AG04450 (cell line): Measurements from ENCODE around the gene LILRA2. TPM values are rescaled to one million over a fixed set of nuclear protein-coding genes. Genes with fewer than 3 reads are reported as not detected.
"Not testable (repeated sequence)": the region's sequence is repeated elsewhere in the genome, so short reads cannot be mapped to it uniquely, and the experiment has no call there.

Experiments
- CTCF ChIA-PET: fragments of 300-600, 350-600 bp; formaldehyde crosslinking; extraction: SDS; loops from one replicate; lab custom pipeline; 2022; ENCODE audit warnings: antibody characterized with exemption, inconsistent platforms; lab: Charles Lee
- POLR2A ChIA-PET: fragments of 350-600 bp; formaldehyde crosslinking; extraction: SDS; loops from one replicate; lab custom pipeline; 2021; ENCODE audit warnings: antibody characterized with exemption, inconsistent platforms; lab: Yijun Ruan, JAX
- DNase-seq: peaks from one replicate; pipeline ENCODE4 v3.0.0-alpha.2; 2011; ENCODE audit warnings: low read depth, low spot score
- H3K27ac ChIP-seq: one replicate; pipeline ENCODE4 v1.5.1; 2012; ENCODE audit warnings: low read depth, low read length, control low read depth
- H3K27me3 ChIP-seq: one replicate; pipeline ENCODE4 v1.6.0; 2012; ENCODE audit warnings: low read length; ENCODE audit not compliant: control insufficient read depth, insufficient read depth
- H3K4me3 ChIP-seq: 2 replicates; pipeline ENCODE4 v1.5.1; 2011; ENCODE audit warnings: mild to moderate bottlenecking, low read depth, low read length, control low read depth
- H3K9me3 ChIP-seq: 2 replicates; pipeline ENCODE4 v1.5.1; 2012; ENCODE audit warnings: low read length; ENCODE audit not compliant: control insufficient read depth, insufficient read depth
- polyA plus RNA-seq: library from polyadenylated mRNA; depleted of rRNA; stranded (reverse); fragments of >200 nt; gene quantifications from 2 replicates; pipeline ENCODE4 v1.2.3, GENCODE V29; 2011
- TF ChIP-seq, protein P1 (sequence below): IDR thresholded peaks from 2 replicates; pipeline ENCODE4 v1.5.1; 2011; ENCODE audit warnings: low read depth, low read length, control low read depth, inconsistent platforms

LILRA2 gene
- polyA plus RNA-seq, 1 experiment, result not detected

DNA sequence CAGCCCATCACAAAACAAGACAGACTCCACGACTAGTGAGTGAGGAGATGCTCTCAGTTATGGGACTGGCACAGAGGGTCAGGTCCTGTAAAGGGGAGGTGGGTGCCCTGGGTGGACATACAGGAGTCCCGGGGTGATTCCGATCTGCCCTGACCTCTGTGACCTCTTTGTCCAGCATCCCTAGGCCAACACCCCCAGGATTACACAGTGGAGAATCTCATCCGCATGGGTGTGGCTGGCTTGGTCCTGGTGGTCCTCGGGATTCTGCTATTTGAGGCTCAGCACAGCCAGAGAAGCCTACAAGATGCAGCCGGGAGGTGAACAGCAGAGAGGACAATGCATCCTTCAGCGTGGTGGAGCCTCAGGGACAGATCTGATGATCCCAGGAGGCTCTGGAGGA is 13.4 kb downstream of the LILRA2 start:
- ChIA-PET POLR2A (no interaction called here), CTCF (no interaction called here)
- TF ChIP-seq, protein P1, sequence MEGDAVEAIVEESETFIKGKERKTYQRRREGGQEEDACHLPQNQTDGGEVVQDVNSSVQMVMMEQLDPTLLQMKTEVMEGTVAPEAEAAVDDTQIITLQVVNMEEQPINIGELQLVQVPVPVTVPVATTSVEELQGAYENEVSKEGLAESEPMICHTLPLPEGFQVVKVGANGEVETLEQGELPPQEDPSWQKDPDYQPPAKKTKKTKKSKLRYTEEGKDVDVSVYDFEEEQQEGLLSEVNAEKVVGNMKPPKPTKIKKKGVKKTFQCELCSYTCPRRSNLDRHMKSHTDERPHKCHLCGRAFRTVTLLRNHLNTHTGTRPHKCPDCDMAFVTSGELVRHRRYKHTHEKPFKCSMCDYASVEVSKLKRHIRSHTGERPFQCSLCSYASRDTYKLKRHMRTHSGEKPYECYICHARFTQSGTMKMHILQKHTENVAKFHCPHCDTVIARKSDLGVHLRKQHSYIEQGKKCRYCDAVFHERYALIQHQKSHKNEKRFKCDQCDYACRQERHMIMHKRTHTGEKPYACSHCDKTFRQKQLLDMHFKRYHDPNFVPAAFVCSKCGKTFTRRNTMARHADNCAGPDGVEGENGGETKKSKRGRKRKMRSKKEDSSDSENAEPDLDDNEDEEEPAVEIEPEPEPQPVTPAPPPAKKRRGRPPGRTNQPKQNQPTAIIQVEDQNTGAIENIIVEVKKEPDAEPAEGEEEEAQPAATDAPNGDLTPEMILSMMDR, result no peak
- peaks cover 42% of the 10 kb centered on the region for H3K9me3 ChIP-seq
- H3K4me3 ChIP-seq, result no peak overlapping the region
- H3K27ac ChIP-seq, result no peak overlapping the region
- H3K27me3 ChIP-seq, result no peaks in the 10 kb centered on the region
- no peak for DNase-seq

GRCh38 chr19:54593445-54593844 is 19.9 kb downstream of the LILRA2 start, which contains the start of gene LILRA1:
LILRA1 (plus strand) TSS chr19:54593632; CDS start chr19:54594245, 613 bp downstream.
- H3K27me3 ChIP-seq, H3K4me3 ChIP-seq, DNase-seq, CTCF ChIA-PET, POLR2A ChIA-PET, H3K27ac ChIP-seq: not testable (repeated sequence)
- H3K9me3 ChIP-seq, result peaks cover 70% of the 10 kb centered on the region

DNA sequence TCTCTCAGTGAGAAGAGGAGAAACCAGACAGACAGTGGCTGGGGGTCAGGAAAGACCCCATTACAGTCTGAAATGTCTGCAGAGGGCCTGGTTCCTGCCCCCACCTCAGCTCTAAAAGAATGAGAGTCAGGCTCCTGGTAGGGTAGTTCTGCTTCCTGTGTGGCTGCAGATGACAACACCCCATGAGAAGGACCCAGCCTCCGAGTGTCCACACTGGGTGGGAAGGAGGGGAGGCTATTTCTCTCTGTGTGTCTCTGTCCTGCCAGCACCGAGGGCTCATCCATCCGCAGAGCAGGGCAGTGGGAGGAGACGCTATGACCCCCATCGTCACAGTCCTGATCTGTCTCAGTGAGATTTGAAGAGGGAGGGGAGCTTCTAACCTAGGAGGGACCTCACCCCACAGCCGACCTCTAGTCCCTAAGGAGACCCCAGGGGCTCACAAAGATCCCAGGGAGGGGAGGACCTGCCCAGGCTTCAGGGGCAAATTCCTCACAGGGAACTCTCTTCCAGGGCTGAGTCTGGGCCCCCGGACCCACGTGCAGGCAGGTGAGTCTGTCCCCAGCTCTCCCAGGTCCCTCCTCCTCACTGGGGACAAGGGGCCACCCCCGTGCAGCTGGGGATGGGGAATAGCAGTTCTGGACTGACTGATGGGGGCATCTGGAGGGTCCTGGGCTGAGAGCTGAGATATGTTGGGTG is 20.5 kb downstream of the LILRA2 start:
- H3K4me3 ChIP-seq, H3K27me3 ChIP-seq, H3K27ac ChIP-seq, POLR2A ChIA-PET, DNase-seq, CTCF ChIA-PET: not testable (repeated sequence)
- peaks cover 64% of the 10 kb centered on the region for H3K9me3 ChIP-seq

GRCh38 chr19:54594737-54595136 is 21.1 kb downstream of the LILRA2 start:
- POLR2A ChIA-PET, result no interaction called here
- Histone ChIP-seq H3K27me3 (no peaks in the 10 kb centered on the region), H3K4me3 (no peak overlapping the region), H3K27ac (no peak overlapping the region), H3K9me3 (peaks cover 64% of the 10 kb centered on the region)
- TF ChIP-seq, protein P1, result no peak
- CTCF ChIA-PET, result no interaction called here
- no peak for DNase-seq

GRCh38 chr19:54595680-54596436 is 22.3 kb downstream of the LILRA2 start:
- H3K27ac ChIP-seq, CTCF ChIA-PET, H3K27me3 ChIP-seq, DNase-seq, POLR2A ChIA-PET, H3K4me3 ChIP-seq: not testable (repeated sequence)
- H3K9me3 ChIP-seq, result peaks cover 58% of the 10 kb centered on the region

DNA sequence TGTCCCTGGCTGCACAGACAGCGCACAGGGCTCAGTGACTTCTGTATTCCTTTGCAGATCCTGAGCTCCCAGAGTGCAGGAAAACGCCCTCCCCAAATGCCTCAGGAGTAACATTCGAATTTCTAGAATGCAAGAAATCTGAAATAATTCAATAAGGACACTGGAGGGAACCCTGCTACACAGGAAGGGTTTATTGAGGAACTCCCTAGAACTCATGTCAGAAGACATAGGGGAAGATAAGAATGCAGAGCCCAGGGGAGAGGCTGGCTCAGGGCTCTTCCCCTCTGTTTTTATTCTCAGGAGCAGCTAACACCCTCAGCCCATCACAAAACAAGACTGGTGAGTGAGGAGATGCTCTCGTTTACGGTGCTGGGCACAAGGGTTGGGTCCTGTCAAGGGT is 26.6 kb downstream of the LILRA2 start:
- DNase-seq, result no peak
- no peak overlapping the region for H3K27ac ChIP-seq
- TF ChIP-seq, protein P1, result no peak
- no peaks in the 10 kb centered on the region for H3K27me3 ChIP-seq
- H3K9me3 ChIP-seq, result peaks cover 35% of the 10 kb centered on the region
- ChIA-PET CTCF (no interaction called here), POLR2A (no interaction called here)
- no peak overlapping the region for H3K4me3 ChIP-seq
